Activated CD4-positive, alpha-beta T cell treated with anti-CD3 and anti-CD28 coated beads, Interleukin-2, Interleukin-4, amounts not matched to agents 100 ng/mL and 50 ng/mL, durations not matched to agents 16 hours and 8 hours (primary cell): Measurements from ENCODE around the gene SMURF2.
A peak's percentile ranks its signal among the peaks of the same experiment; 100 is the strongest.
"Not testable (repeated sequence)": the region's sequence is repeated elsewhere in the genome, so short reads cannot be mapped to it uniquely, and the experiment has no call there.

Experiments
- DNase-seq: peaks from one replicate; pipeline ENCODE4 v3.0.0-alpha.2; 2020; ENCODE audit warnings: low spot score

Gene SMURF2

DNA sequence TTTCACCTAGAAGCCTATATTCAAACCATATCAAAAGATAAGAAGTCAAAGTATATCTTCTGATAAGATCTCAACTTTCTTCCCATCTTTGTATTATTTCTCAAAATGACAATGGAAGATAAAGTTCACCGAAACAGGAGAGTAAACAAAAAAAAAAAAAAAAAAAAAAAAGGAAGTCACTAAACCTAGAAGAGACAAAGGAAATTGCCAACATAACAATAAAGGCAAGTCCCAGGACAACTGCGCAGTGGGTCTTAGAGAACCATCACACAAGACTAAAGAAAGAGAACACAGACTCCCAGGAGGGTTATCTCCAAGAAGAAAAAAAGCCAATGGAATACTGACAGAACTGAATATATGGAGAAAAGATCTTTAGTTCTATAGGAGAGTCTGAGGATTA, 65.7 kb downstream of the SMURF2 start:
- no peak for DNase-seq

- DNase-seq, result no peak
Measured at GRCh38 chr17:64591944-64592343, 70.2 kb downstream of the SMURF2 start.

GRCh38 chr17:64585146-64585545, 77.0 kb downstream of the SMURF2 start:
- DNase-seq, result no peak

DNA sequence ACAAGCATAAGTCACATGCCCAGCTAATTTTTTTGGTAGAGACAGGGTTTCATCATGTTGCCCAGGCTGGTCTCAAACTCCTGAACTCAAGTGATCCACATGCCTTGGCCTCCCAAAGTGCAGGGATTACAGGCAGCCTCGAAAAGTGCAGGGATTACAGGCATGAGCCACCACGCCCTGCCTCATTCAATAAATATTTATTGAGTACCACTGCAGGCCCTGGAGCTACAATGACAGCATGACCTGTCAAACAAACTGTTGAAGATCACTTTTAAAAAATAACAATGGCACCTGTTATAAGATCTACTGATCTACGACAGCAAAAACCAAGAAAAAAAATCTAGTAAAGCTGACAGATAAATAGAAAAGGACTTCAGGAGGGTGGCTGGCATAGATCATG, 79.1 kb downstream of the SMURF2 start:
- no peak for DNase-seq

DNA sequence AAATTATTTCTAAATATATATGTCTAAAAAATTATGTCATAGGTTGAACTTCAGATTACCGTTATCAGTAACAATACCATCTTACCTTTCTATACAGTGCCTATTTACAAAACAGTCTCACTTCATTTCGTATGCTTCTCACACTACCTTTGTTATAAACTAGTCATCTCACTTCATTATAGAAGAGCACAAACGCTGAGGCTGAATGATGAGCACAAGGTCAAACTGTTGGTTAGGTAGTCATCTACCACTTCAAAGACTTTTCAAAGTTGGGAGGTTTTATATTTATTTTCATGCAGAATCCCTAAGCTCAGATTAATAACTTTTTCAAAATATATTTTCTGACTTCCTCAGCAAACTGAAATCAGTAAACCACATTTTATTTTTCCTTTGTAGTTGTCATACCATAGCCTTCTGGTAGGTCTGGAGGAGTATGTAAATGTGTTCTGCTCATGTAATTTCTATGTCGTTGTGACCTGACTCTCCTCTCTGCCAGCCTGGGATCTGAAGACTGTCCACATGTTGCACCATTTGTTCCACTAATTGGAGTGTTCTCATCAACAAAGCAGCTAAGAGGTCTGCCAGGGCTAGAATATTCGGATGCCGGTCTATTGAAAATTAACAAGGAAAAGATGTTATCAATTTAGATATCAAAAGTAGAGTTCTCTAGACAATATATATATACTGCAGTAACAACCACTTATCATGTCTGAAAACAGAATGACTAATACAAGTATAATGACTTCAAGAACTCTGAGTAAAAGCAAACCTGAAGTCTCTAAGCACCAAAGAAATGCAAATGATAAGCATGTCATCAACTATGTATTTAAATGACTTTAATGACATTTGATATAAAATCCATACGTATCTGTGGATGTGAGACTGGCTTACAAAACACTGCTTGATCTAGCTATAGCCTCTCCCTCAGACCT, 81.5 kb downstream of the SMURF2 start:
- DNase-seq, result peak; percentile 53

DNA sequence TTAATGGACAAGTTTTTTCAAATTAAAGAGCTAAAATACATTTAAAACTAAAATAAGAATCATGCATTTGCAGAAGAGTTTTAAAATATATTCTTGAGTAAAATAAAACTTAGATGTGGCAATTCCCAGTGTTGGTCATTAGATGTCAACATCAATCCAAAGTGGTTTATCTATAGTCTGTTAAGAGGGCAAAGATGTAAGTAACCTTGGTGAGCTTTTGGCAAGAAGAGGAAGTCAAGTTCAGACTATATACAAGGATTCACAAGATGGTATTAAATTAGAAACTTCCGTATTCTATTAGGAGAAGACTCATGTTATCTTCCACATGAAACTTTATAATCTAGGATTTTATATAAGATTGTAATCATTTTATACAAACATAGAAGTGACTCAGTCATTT, 82.2 kb downstream of the SMURF2 start:
- DNase-seq, result no peak

- DNase-seq, result not testable (repeated sequence)
Measured at GRCh38 chr17:64577025-64577424, 85.1 kb downstream of the SMURF2 start.

DNA sequence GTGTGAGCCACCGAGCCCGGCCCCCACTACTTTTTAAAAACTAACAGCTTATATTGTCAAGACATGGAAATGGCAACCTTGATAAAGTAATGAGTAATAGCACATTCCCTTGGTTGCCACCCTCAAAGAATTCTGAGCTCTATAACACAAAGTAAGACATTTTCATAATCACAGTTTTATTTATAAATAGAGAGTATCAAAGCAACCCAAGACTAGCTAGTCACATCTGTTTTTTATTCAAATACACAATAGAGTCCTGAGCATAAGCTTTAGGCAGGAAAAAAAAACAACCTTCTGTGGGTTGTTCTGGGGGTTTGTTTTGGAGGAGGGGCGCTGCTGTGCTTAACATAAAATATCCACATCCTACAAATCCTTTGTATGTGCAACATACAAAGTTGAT, 86.7 kb downstream of the SMURF2 start:
- DNase-seq, result no peak

DNA sequence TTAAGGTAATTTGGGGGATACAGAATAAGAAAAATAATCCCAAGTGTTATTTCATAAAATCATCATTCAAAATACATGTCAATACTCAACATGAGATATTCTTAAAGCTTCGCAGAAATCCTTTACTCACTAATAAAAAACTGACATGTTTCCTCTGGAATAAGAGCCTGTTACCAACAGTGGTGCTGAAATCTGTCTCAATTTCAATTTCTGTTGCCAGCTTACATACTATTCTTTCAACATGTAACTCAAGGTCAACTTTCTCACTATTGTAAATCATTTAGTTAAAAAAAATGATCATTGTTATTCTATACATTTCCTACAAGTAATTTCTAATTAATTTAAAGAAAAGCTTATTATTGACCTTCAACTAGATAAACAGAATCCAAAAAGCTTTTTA, 87.5 kb downstream of the SMURF2 start:
- no peak for DNase-seq

- peak; percentile 73 for DNase-seq
Measured at GRCh38 chr17:64573214-64573613, 88.9 kb downstream of the SMURF2 start.

DNA sequence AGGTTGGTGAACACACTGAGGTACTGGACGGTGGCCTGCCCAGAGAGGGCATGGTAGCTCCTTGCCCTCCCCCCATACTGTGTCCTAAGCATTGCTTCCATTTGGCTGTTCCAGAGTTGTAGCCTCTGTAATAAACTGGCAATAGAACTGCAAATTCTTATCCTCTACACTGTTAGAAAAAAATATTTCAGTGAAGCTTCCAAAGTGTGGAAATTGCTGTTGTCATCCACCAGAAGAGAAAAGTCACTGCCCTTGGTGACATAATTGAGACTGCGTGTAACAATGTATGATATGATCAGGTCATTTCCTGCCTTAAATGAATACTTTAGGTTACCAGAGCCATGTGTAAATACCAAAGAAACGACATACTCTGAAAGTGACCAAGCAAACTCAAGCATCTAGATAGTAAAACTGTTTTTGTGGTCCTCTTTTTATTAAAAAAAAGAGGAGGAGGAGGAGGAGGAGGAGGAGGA, 89.4 kb downstream of the SMURF2 start:
- peak; percentile 81 for DNase-seq

- DNase-seq, result no peak
Measured at GRCh38 chr17:64571746-64572145, 90.4 kb downstream of the SMURF2 start.

GRCh38 chr17:64565563-64565962, 96.5 kb downstream of the SMURF2 start:
- no peak for DNase-seq

GRCh38 chr17:64564098-64564497, 98.0 kb downstream of the SMURF2 start:
- peak; percentile 12 for DNase-seq

- DNase-seq, result no peak
Measured at GRCh38 chr17:64555281-64555680, 106.8 kb downstream of the SMURF2 start.

DNA sequence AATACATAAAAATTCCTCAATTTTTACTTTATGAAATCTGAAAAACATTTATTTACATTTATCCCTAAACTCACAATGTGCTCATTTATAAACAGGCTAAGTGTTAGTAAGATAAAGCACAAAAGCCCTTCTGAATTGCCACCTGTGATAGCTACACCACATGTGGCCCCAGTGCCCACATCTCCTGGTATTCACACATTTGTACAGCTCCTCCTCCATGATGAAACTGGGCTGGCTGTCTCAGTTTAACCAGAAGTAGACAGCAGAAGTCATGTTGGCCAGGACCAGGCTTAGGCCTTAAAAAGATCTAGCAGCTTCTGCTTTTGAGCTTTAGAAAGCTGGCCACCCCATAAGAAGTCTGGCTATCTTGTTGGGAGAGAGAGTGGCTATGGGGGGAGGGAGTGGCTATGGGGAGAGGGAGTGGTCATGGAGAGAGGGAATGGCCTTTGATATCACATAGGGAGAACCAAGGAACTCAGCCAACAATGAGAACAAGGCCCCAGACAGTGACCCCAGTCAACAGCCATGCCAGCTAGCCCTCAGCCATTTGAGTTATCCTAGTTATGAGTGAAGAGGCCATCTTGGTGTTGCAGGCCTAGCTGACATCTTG, 108.0 kb downstream of the SMURF2 start:
- no peak for DNase-seq

DNA sequence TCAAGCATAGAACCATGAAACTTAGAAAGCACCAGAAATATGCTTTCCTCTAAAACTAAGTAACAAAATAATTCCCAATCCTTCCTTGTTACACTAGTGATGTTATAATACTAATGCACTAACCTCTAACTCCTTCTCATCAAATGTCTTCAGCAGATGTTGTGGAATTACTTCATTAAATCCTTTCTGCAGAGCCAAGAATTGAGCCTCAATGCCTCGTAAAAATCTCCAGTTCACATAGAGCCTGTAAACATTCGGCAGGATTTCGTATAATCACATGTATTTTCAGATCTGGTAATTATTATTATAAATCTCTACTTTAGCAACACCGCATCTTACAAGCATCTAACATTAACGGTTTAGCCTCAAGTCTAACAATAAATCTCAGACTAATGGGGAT, 110.6 kb downstream of the SMURF2 start:
- no peak for DNase-seq

GRCh38 chr17:64547319-64547718, 114.8 kb downstream of the SMURF2 start:
- no peak for DNase-seq

DNA sequence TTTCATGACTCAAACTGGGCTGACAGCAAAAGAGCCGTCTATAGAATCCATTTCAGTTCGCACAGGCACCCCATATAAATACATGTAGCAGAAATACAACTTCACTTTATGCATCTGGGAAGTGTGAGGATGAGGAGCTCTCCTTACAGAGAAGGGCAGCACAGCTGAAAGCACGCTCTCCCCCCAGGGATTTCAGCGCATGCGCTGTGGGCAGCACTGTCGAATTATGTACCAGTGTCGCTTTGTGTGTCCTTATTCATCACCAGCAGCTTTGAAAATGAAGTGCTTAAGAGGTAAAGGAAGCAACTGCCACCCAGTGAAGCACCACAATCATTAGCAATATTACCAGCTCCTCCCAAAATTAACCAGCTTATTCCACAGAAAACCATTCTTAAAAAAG, 115.4 kb downstream of the SMURF2 start:
- DNase-seq, result no peak

GRCh38 chr17:64544742-64545141, 117.4 kb downstream of the SMURF2 start:
- no peak for DNase-seq

DNA sequence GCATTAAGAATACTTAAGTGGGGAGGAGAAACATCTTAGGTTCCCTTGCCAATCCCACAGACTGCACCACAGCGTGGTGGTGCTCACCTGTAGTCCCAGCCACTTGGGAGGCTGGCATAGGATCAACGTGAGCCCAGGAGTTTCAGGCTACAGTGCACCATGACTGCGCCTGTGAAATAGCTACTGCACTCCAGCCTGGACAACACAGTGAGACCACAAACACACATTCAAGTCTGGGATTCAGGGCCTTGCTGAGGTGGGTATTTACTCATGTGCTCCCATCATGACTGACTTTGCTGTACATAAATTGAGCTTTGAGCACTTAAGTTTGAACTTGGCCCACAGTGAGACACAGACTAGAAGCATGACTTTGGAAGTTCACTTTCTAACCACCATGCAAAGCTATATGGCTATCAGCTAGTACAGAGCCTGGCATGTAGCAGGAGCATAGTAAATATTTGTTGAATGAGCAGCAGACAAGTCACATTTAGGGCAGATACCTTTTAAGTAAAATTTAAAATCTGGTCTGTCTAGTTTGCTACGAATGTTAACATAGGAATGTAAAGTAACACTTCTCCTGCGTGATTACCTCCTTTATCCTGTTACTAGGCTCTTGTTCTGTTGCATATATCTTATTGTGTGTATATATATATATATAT, 121.9 kb downstream of the SMURF2 start:
- DNase-seq, result no peak

- DNase-seq, result no peak
Measured at GRCh38 chr17:64538508-64539130, 123.5 kb downstream of the SMURF2 start.
